ACC112 (cell line): ENCODE data around the gene ALLC.

ENCODE experiments used
- H2AFZ ChIP-seq: fragments of 200-600 bp; sonication (generic); one replicate; pipeline ENCODE4 v1.6.0; 2017; ENCODE audit warnings: antibody characterized with exemption, low read length; ENCODE audit not compliant: unreplicated experiment
- H3K27ac ChIP-seq: fragments of 200-600 bp; sonication (generic); 2 replicates; pipeline ENCODE4 v1.5.1; 2014; ENCODE audit warnings: low read depth, mild to moderate bottlenecking, antibody characterized with exemption, low read length, moderate library complexity
- H3K27me3 ChIP-seq: fragments of 200-600 bp; sonication (generic); 2 replicates; pipeline ENCODE4 v1.6.1; 2014; ENCODE audit warnings: mild to moderate bottlenecking, antibody characterized with exemption, low read length, moderate library complexity, mixed read lengths; ENCODE audit not compliant: insufficient read depth
- H3K36me3 ChIP-seq: fragments of 200-600 bp; sonication (generic); 2 replicates; pipeline ENCODE4 v1.6.1; 2016; ENCODE audit warnings: mild to moderate bottlenecking, antibody characterized with exemption, low read length, moderate library complexity, mixed read lengths; ENCODE audit not compliant: insufficient read depth
- H3K4me1 ChIP-seq: fragments of 200-600 bp; sonication (generic); one replicate; pipeline ENCODE4 v1.6.1; 2016; ENCODE audit warnings: low read length, mixed read lengths; ENCODE audit not compliant: insufficient read depth, unreplicated experiment, control insufficient read depth
- H3K4me3 ChIP-seq: fragments of 200-600 bp; sonication (generic); 2 replicates; pipeline ENCODE4 v1.5.1; 2014; ENCODE audit warnings: mild to moderate bottlenecking, low read depth, low read length
- H3K79me2 ChIP-seq: fragments of 200-600 bp; sonication (generic); one replicate; pipeline ENCODE4 v1.6.0; 2016; ENCODE audit warnings: low read length; ENCODE audit not compliant: control insufficient read depth, unreplicated experiment, insufficient read depth

ALLC gene

GRCh38 chr2:3626812-3627499 lies 31.0 kb upstream of the ALLC start:
- peaks cover 16% of the 10 kb centered on the region for H3K27me3 ChIP-seq
- no peaks in the 10 kb centered on the region for H3K36me3 ChIP-seq
- H3K79me2 ChIP-seq: no peaks in the 10 kb centered on the region
- no peak overlapping the region for H2AFZ ChIP-seq
- H3K4me1 ChIP-seq: no peaks in the 10 kb centered on the region
- H3K4me3 ChIP-seq: no peak overlapping the region
- H3K27ac ChIP-seq: no peak overlapping the region

GRCh38 chr2:3627500-3628100 lies 30.4 kb upstream of the ALLC start:
- Histone ChIP-seq H3K79me2 (no peaks in the 10 kb centered on the region), H3K4me3 (no peak overlapping the region), H3K4me1 (no peaks in the 10 kb centered on the region), H3K27me3 (peaks cover 15% of the 10 kb centered on the region), H3K27ac (no peak overlapping the region), H3K36me3 (no peaks in the 10 kb centered on the region), H2AFZ (no peak overlapping the region)

GRCh38 chr2:3628241-3628679 lies 29.7 kb upstream of the ALLC start:
- Histone ChIP-seq H3K27ac (no peak overlapping the region), H3K4me1 (no peaks in the 10 kb centered on the region), H3K79me2 (no peaks in the 10 kb centered on the region), H3K4me3 (no peak overlapping the region), H3K27me3 (peaks cover 9% of the 10 kb centered on the region; the same call in 1 of the 2 replicates), H3K36me3 (no peaks in the 10 kb centered on the region), H2AFZ (no peak overlapping the region)

GRCh38 chr2:3628800-3629199 lies 29.2 kb upstream of the ALLC start:
- Histone ChIP-seq H3K4me3 (no peak overlapping the region), H2AFZ (no peak overlapping the region), H3K4me1 (no peaks in the 10 kb centered on the region)

GRCh38 chr2:3630631-3631030 lies 27.4 kb upstream of the ALLC start:
- no peak overlapping the region for H2AFZ ChIP-seq
- H3K4me1 ChIP-seq: no peaks in the 10 kb centered on the region
- H3K4me3 ChIP-seq: no peak overlapping the region
- H3K27me3 ChIP-seq: 0 out of 2 replicates have a peak, but pooled peaks cover 8% of the 10 kb centered on the region
- no peaks in the 10 kb centered on the region for H3K36me3 ChIP-seq
- no peaks in the 10 kb centered on the region for H3K79me2 ChIP-seq
- no peak overlapping the region for H3K27ac ChIP-seq

More at GRCh38 chr2:3628800-3629199, 29.2 kb upstream of the ALLC start:
- H3K27ac ChIP-seq: no peak overlapping the region
- H3K36me3 ChIP-seq: no peaks in the 10 kb centered on the region
- H3K27me3 ChIP-seq: peaks cover 4% of the 10 kb centered on the region; the same call in 1 of the 2 replicates
- no peaks in the 10 kb centered on the region for H3K79me2 ChIP-seq

GRCh38 chr2:3631161-3631850 lies 26.7 kb upstream of the ALLC start:
- Histone ChIP-seq H3K4me1 (no peaks in the 10 kb centered on the region), H3K27me3 (peaks cover 12% of the 10 kb centered on the region; the same call in 1 of the 2 replicates), H3K4me3 (no peak overlapping the region), H3K27ac (no peak overlapping the region), H3K79me2 (no peaks in the 10 kb centered on the region), H3K36me3 (no peaks in the 10 kb centered on the region), H2AFZ (no peak overlapping the region)

- Histone ChIP-seq H3K4me1 (no peaks in the 10 kb centered on the region), H2AFZ (no peak overlapping the region), H3K27ac (no peak overlapping the region), H3K4me3 (no peak overlapping the region), H3K36me3 (no peaks in the 10 kb centered on the region), H3K79me2 (no peaks in the 10 kb centered on the region), H3K27me3 (peaks cover 19% of the 10 kb centered on the region)
Measured at GRCh38 chr2:3631851-3632659, 25.9 kb upstream of the ALLC start.

- H3K36me3 ChIP-seq: no peaks in the 10 kb centered on the region
- no peak overlapping the region for H2AFZ ChIP-seq
Measured at GRCh38 chr2:3633089-3633981, 24.7 kb upstream of the ALLC start.

GRCh38 chr2:3633982-3634595 lies 23.9 kb upstream of the ALLC start:
- Histone ChIP-seq H3K79me2 (no peaks in the 10 kb centered on the region), H2AFZ (no peak overlapping the region), H3K4me3 (no peak overlapping the region), H3K36me3 (no peaks in the 10 kb centered on the region), H3K4me1 (no peaks in the 10 kb centered on the region), H3K27ac (no peak overlapping the region), H3K27me3 (peaks cover 30% of the 10 kb centered on the region)

More at GRCh38 chr2:3633089-3633981, 24.7 kb upstream of the ALLC start:
- H3K79me2 ChIP-seq: no peaks in the 10 kb centered on the region
- no peak overlapping the region for H3K27ac ChIP-seq
- H3K27me3 ChIP-seq: peaks cover 30% of the 10 kb centered on the region
- no peaks in the 10 kb centered on the region for H3K4me1 ChIP-seq
- no peak overlapping the region for H3K4me3 ChIP-seq
